IPS-20b (cell line): ENCODE data around the gene ENAM.
"Not testable (repeated sequence)": the region's sequence is repeated elsewhere in the genome, so short reads cannot be mapped to it uniquely, and the experiment has no call there.

Experiments
- H3K27ac ChIP-seq: one replicate; pipeline ENCODE4 v1.5.1; 2013; ENCODE audit warnings: low read length
- H3K27me3 ChIP-seq: 2 replicates; pipeline ENCODE4 v1.6.1; 2013; ENCODE audit warnings: mild to moderate bottlenecking, low read length, inconsistent platforms; ENCODE audit not compliant: insufficient read depth
- H3K36me3 ChIP-seq: 2 replicates; pipeline ENCODE4 v1.6.1; 2013; ENCODE audit warnings: low read depth, mild to moderate bottlenecking, inconsistent platforms, low read length, moderate library complexity; ENCODE audit not compliant: insufficient read depth
- H3K4me1 ChIP-seq: 2 replicates; pipeline ENCODE4 v1.6.1; 2013; ENCODE audit warnings: mild to moderate bottlenecking, control low read depth, inconsistent platforms, low read length, moderate library complexity; ENCODE audit not compliant: insufficient read depth
- H3K4me3 ChIP-seq: 2 replicates; pipeline ENCODE4 v1.5.1; 2013; ENCODE audit warnings: mild to moderate bottlenecking, low read length, inconsistent platforms
- H3K9ac ChIP-seq: 2 replicates; pipeline ENCODE4 v1.6.1; 2013; ENCODE audit warnings: low read depth, mild to moderate bottlenecking, inconsistent platforms, low read length, moderate library complexity
- H3K9me3 ChIP-seq: 2 replicates; pipeline ENCODE4 v1.6.1; 2013; ENCODE audit warnings: mild to moderate bottlenecking, low read depth, low read length, inconsistent platforms; ENCODE audit not compliant: insufficient read depth

Gene ENAM

DNA sequence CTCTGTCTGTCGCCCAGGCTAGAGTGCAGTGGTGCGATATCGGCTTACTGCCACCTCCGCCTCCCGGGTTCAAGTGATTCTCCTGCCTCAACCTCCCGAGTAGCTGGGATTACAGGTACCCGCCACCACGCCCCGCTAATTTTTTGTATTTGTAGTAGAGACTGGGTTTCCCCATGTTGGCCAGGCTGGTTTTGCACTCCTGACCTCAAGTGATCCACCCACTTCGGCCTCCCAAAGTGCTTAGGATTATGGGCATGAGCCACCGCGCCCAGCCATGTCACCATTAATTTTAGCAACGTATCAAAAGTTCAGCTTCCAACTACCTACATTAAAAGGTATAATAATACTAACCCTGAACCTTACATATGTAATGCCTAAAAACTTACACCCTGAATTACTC lies 58.8 kb downstream of the ENAM start:
- peaks cover 8% of the 10 kb centered on the region; the same call in 1 of the 2 replicates for H3K4me1 ChIP-seq
- H3K36me3 ChIP-seq: peaks cover 13% of the 10 kb centered on the region
- H3K4me3 ChIP-seq: peak overlapping the region; percentile 97
- no peaks in the 10 kb centered on the region for H3K27me3 ChIP-seq
- peak overlapping the region; percentile 94 for H3K9ac ChIP-seq
- H3K27ac ChIP-seq: peak overlapping the region; percentile 88
- H3K9me3 ChIP-seq: no peaks in the 10 kb centered on the region

GRCh38 chr4:70687821-70688794 lies 59.6 kb downstream of the ENAM start, which contains the start of gene UTP3:
Gene UTP3 (plus strand): TSS chr4:70688532. CDS start chr4:70688678, 146 bp downstream.
- Histone ChIP-seq H3K4me3 (peak within 1 kb of the TSS; percentile 97), H3K36me3 (peaks cover 13% of the 10 kb centered on the region), H3K4me1 (peaks cover 8% of the 10 kb centered on the region; the same call in 1 of the 2 replicates), H3K9me3 (no peaks in the 10 kb centered on the region), H3K27me3 (no peaks in the 10 kb centered on the region), H3K9ac (peak within 1 kb of the TSS; percentile 94), H3K27ac (peak within 1 kb of the TSS; percentile 88)

DNA sequence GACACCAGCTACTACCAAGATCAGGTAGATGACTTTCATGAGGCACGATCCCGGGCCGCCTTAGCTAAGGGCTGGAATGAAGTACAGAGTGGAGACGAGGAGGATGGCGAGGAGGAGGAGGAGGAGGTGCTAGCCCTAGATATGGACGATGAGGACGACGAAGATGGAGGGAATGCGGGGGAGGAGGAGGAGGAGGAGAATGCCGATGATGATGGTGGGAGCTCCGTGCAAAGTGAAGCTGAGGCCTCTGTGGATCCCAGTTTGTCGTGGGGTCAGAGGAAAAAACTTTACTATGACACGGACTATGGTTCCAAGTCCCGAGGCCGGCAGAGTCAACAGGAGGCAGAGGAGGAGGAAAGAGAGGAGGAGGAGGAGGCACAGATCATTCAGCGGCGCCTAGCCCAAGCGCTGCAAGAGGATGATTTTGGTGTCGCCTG lies 60.3 kb downstream of the ENAM start:
- peaks cover 13% of the 10 kb centered on the region for H3K36me3 ChIP-seq

GRCh38 chr4:70691661-70692060 lies 63.1 kb downstream of the ENAM start:
- Histone ChIP-seq H3K27me3 (no peaks in the 10 kb centered on the region), H3K36me3 (peaks cover 13% of the 10 kb centered on the region), H3K27ac (no peak overlapping the region), H3K9ac (no peak overlapping the region), H3K9me3 (no peaks in the 10 kb centered on the region), H3K4me3 (no peak overlapping the region), H3K4me1 (peaks cover 8% of the 10 kb centered on the region; the same call in 1 of the 2 replicates)

More for the DNA sequence above, 60.3 kb downstream of the ENAM start:
- Histone ChIP-seq H3K9me3 (no peaks in the 10 kb centered on the region), H3K27ac (peak overlapping the region; percentile 88), H3K27me3 (no peaks in the 10 kb centered on the region), H3K4me3 (peak overlapping the region; percentile 97), H3K4me1 (peaks cover 8% of the 10 kb centered on the region; the same call in 1 of the 2 replicates), H3K9ac (peak overlapping the region; percentile 94)

DNA sequence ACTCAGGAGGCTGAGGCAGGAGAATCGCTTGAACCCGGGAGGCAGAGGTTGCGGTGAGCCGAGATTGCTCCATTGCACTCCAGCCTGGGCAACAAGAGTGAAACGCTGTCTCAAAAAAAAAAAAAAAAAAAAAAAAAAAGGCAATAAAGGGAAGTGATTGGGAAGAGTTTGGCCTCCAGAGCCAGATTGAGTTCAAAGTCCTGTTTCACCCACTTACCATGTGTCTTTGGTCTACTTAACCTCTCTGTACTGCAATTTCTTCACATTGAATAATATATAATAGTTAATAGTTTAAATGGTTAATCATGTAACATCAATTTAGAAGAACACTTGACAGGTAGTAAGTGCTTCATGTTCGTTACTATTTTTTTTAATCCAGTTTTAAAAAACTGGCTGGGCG lies 66.1 kb downstream of the ENAM start:
- not testable (repeated sequence) for H3K27ac ChIP-seq, H3K27me3 ChIP-seq, H3K4me3 ChIP-seq, H3K9ac ChIP-seq, H3K9me3 ChIP-seq, H3K4me1 ChIP-seq
- peaks cover 13% of the 10 kb centered on the region for H3K36me3 ChIP-seq
